Endothelial cell of umbilical vein (primary cell): ENCODE results near the gene TAF1L. TPM values are rescaled to one million over a fixed set of nuclear protein-coding genes. Genes with fewer than 3 reads are reported as not detected.

Experiments
- BruUV-seq: library from RNA; stranded (reverse); fragments of 400-500 nt; replicated peaks from 2 replicates; lab custom pipeline; 2021; lab: Mats Ljungman, UMichigan
- CTCF ChIA-PET: fragments of 300-600, 350-600 bp; sonication (Branson Sonifier 250); formaldehyde crosslinking; loops from one replicate; lab custom pipeline; 2021; ENCODE audit warnings: antibody characterized with exemption, inconsistent platforms; lab: Charles Lee
- POLR2A ChIA-PET: fragments of 300-600, 350-600 bp; sonication (Branson Sonifier 250); formaldehyde crosslinking; loops from one replicate; lab custom pipeline; 2021; ENCODE audit warnings: antibody characterized with exemption, inconsistent platforms; lab: Charles Lee
- DNase-seq: peaks from one replicate; pipeline ENCODE4 v3.0.0-alpha.2; 2011; ENCODE audit warnings: low read depth, low spot score
- FAIRE-seq: peaks from 2 replicates; lab custom pipeline; 2011; peaks lifted over from hg19 to GRCh38; lab: Jason Lieb, UNC
- H2AFZ ChIP-seq: 2 replicates; pipeline ENCODE4 v1.6.0; 2012; ENCODE audit warnings: low read depth, low read length, control low read depth, inconsistent platforms
- H3K27ac ChIP-seq: 2 replicates; pipeline ENCODE4 v1.5.1; 2011; ENCODE audit warnings: low read depth, mild to moderate bottlenecking, control low read depth, low read length, moderate library complexity; ENCODE audit not compliant: insufficient read depth
- H3K27me3 ChIP-seq, 2 experiments: 2 replicates each; pipeline versions ENCODE4 v1.6.0 to v1.6.1; 2011; ENCODE audit warnings: low read length in 2 of 2, mixed read lengths in 1 of 2; ENCODE audit not compliant: control insufficient read depth in 2 of 2, insufficient read depth in 2 of 2
- H3K36me3 ChIP-seq, 2 experiments: 2 replicates in 1 of 2; 3 replicates in 1 of 2; pipeline ENCODE4 v1.5.1; 2011; ENCODE audit warnings: low read length in 2 of 2, mild to moderate bottlenecking in 1 of 2, moderate library complexity in 1 of 2; ENCODE audit not compliant: control insufficient read depth in 2 of 2, insufficient read depth in 2 of 2; ENCODE audit errors: extremely low read depth in 1 of 2
- H3K4me1 ChIP-seq: 3 replicates; pipeline ENCODE4 v1.5.1; 2011; ENCODE audit warnings: mild to moderate bottlenecking, low read length; ENCODE audit not compliant: control insufficient read depth, insufficient read depth; ENCODE audit errors: extremely low read depth
- H3K4me2 ChIP-seq: 2 replicates; pipeline ENCODE4 v1.6.1; 2011; ENCODE audit warnings: low read length, control low read depth, mixed read lengths; ENCODE audit not compliant: insufficient read depth
- H3K4me3 ChIP-seq, 3 experiments: fragments of 200-600 bp in 1 of 3; sonication (generic), shearing (Covaris generic) in 1 of 3; replicated peaks in 1 of 3; 2 replicates each; pipeline ENCODE4 v1.5.1; 2011 to 2016; ENCODE audit warnings: control low read depth in 3 of 3, low read length in 3 of 3, mild to moderate bottlenecking in 2 of 3, inconsistent platforms in 1 of 3, low read depth in 1 of 3, moderate library complexity in 1 of 3; ENCODE audit not compliant: insufficient read depth in 1 of 3
- H3K79me2 ChIP-seq: 2 replicates; pipeline ENCODE4 v1.6.0; 2012; ENCODE audit warnings: low read length, inconsistent platforms; ENCODE audit not compliant: control insufficient read depth, insufficient read depth
- H3K9ac ChIP-seq: replicated peaks from 2 replicates; pipeline ENCODE3; 2011; ENCODE audit warnings: low read length, control low read depth; ENCODE audit not compliant: insufficient read depth; ENCODE audit errors: extremely low read depth
- H3K9me1 ChIP-seq: replicated peaks from 3 replicates; pipeline ENCODE4 v1.6.0; 2011; ENCODE audit warnings: mild to moderate bottlenecking, low read length; ENCODE audit not compliant: control insufficient read depth, insufficient read depth; ENCODE audit errors: extremely low read depth
- H3K9me3 ChIP-seq: replicated peaks from 2 replicates; pipeline ENCODE4 v1.5.1; 2012; ENCODE audit warnings: low read length, inconsistent platforms; ENCODE audit not compliant: control insufficient read depth, insufficient read depth
- H4K20me1 ChIP-seq: replicated peaks from 2 replicates; pipeline ENCODE3; 2011; ENCODE audit warnings: mild to moderate bottlenecking, low read length; ENCODE audit not compliant: control insufficient read depth, insufficient read depth; ENCODE audit errors: extremely low read depth
- EZH2 ChIP-seq: IDR thresholded peaks from 2 replicates; pipeline ENCODE4 v1.6.1; 2012; ENCODE audit warnings: borderline replicate concordance, low read depth, mild to moderate bottlenecking, moderate library complexity, low read length, inconsistent platforms; ENCODE audit not compliant: severe bottlenecking
- FOS ChIP-seq: IDR thresholded peaks from 2 replicates; pipeline ENCODE4 v1.6.1; 2011; ENCODE audit warnings: mild to moderate bottlenecking, low read length, moderate library complexity, borderline replicate concordance; ENCODE audit not compliant: insufficient read depth
- GATA2 ChIP-seq: IDR thresholded peaks from 2 replicates; pipeline ENCODE4 v1.7.0; 2011; ENCODE audit warnings: low read depth, mild to moderate bottlenecking, moderate library complexity, mixed read lengths, low read length; ENCODE audit not compliant: insufficient read length, insufficient read depth
- JUN ChIP-seq: IDR thresholded peaks from 2 replicates; pipeline ENCODE4 v1.6.1; 2011; ENCODE audit warnings: borderline replicate concordance, low read depth; ENCODE audit not compliant: insufficient read length, insufficient read depth
- MYC ChIP-seq: IDR thresholded peaks from one replicate; pipeline ENCODE4 v1.6.1; 2011; ENCODE audit warnings: mild to moderate bottlenecking, low read depth, low read length
- POLR2A ChIP-seq: IDR thresholded peaks from 2 replicates; pipeline ENCODE4 v1.6.1; 2012; ENCODE audit warnings: low read depth, mild to moderate bottlenecking, control low read depth, low read length
- POLR2AphosphoS5 ChIP-seq: IDR thresholded peaks from 2 replicates; pipeline ENCODE4 v1.6.1; 2012; ENCODE audit warnings: low read depth, mild to moderate bottlenecking, control low read depth, low read length, moderate library complexity; ENCODE audit not compliant: insufficient read depth
- dilution Hi-C: fragments of 300-500 bp; cut with MboI; formaldehyde crosslinking; loops from one replicate; pipeline ENCODE4 v1.15.0; 2019; ENCODE audit warnings: low sequenced_read_pairs; ENCODE audit not compliant: extremely low pct_ligation_motif_present
- intact Hi-C: fragments of 100-400 bp; cut with micrococcal nuclease; formaldehyde crosslinking; loops from one replicate; pipeline ENCODE4 v1.10.0; 2022
- polyA plus RNA-seq, 4 experiments: library from polyadenylated mRNA; depleted of rRNA in 3 of 4; stranded (reverse) in 3 of 4; unstranded in 1 of 4; fragments of >200 nt; gene quantifications; 2 replicates each; pipeline versions ENCODE4 v1.2.1 to v1.2.3, GENCODE V29; 2011 to 2012; ENCODE audit warnings: missing spikeins in 1 of 4
- total RNA-seq: library from RNA; stranded (reverse); gene quantifications from 2 replicates; pipeline ENCODE4 v1.2.3, GENCODE V29; 2021
- TF ChIP-seq, protein P1 (sequence below): IDR thresholded peaks from 2 replicates; pipeline ENCODE4 v1.6.1; 2011; ENCODE audit not compliant: insufficient read depth, insufficient read length
- TF ChIP-seq, protein P2 (sequence below), 2 donors: IDR thresholded peaks; 1 replicate in 1 of 2; 2 replicates in 1 of 2; pipeline ENCODE4 v1.5.1; 2011; ENCODE audit warnings: low read length in 2 of 2, mild to moderate bottlenecking in 2 of 2, moderate library complexity in 2 of 2, control low read depth in 1 of 2, inconsistent platforms in 1 of 2, low read depth in 1 of 2; ENCODE audit not compliant: insufficient read depth in 1 of 2; ENCODE audit errors: extremely low read depth in 1 of 2

The TAF1L gene
- total and polyA plus RNA-seq, 2 donors (not counting 3 experiments of a cell fraction or from before 2014, with no cell fraction given): not detected

- no peaks in the 10 kb centered on the region for H4K20me1 ChIP-seq
- no peak overlapping the region for H3K27ac ChIP-seq
- intact Hi-C loops: no loop called here
- ChIA-PET POLR2A (no interaction called here), CTCF (no interaction called here)
- FAIRE-seq (no peak), DNase-seq (no peak)
- dilution Hi-C loops: no loop called here
- H3K79me2 ChIP-seq: no peaks in the 10 kb centered on the region
- no peak for TF ChIP-seq POLR2AphosphoS5
- TF ChIP-seq, protein P1, sequence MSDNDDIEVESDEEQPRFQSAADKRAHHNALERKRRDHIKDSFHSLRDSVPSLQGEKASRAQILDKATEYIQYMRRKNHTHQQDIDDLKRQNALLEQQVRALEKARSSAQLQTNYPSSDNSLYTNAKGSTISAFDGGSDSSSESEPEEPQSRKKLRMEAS: no peak
- no peak for TF ChIP-seq JUN
- TF ChIP-seq, protein P2, sequence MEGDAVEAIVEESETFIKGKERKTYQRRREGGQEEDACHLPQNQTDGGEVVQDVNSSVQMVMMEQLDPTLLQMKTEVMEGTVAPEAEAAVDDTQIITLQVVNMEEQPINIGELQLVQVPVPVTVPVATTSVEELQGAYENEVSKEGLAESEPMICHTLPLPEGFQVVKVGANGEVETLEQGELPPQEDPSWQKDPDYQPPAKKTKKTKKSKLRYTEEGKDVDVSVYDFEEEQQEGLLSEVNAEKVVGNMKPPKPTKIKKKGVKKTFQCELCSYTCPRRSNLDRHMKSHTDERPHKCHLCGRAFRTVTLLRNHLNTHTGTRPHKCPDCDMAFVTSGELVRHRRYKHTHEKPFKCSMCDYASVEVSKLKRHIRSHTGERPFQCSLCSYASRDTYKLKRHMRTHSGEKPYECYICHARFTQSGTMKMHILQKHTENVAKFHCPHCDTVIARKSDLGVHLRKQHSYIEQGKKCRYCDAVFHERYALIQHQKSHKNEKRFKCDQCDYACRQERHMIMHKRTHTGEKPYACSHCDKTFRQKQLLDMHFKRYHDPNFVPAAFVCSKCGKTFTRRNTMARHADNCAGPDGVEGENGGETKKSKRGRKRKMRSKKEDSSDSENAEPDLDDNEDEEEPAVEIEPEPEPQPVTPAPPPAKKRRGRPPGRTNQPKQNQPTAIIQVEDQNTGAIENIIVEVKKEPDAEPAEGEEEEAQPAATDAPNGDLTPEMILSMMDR (IDR thresholded peaks at IDR 0.05; ENCODE audit: extremely low read depth in 1 of 2, insufficient read depth in 1 of 2, low read depth in 1 of 2, low read length in 2 of 2): no peak
- no peak for TF ChIP-seq GATA2
- TF ChIP-seq MYC: no peak
- no peak for TF ChIP-seq POLR2A
- TF ChIP-seq EZH2: no peak
- no peak for TF ChIP-seq FOS
- no peaks in the 10 kb centered on the region for H3K27me3 ChIP-seq
- H3K4me3 ChIP-seq: no peak overlapping the region
- H3K36me3 ChIP-seq: no peaks in the 10 kb centered on the region
- no peaks in the 10 kb centered on the region for H3K9me3 ChIP-seq
- no peaks in the 10 kb centered on the region for H3K4me1 ChIP-seq
- H3K4me2 ChIP-seq: no peak overlapping the region
- no peak overlapping the region for H2AFZ ChIP-seq
- H3K9me1 ChIP-seq: no peaks in the 10 kb centered on the region
- BruUV-seq: no TSS peak
- H3K9ac ChIP-seq: no peak overlapping the region
Measured at GRCh38 chr9:32665101-32665500, 29.6 kb upstream of the TAF1L start.
